ENCODE data around the gene BTBD16. TPM values are rescaled to one million over a fixed set of nuclear protein-coding genes. Genes with fewer than 3 reads are reported as not detected.

BTBD16 gene
- total RNA-seq, 1 donor, result not detected

DNA sequence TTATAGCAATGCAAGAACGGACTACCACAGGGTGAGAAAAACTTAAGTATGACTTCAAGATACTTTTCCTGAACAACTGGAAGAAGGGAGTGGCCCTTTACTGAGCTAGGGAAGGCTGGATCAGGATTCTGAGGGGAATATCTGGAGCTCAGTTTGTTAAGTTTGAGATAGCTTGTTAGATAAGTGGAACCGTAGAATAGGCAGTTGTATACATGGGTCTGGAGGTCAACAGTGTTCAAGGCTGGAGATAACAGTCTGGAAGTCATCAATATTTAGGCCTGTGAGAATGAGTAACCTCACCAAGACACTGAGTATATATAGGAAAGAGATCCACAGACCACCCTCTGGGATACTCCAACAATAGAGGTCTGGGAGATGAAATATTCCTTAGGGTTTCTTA lies 110.6 kb downstream of the BTBD16 start:
- no peak overlapping the region for H3K4me3 ChIP-seq (ENCODE audit: low read length)
- H3K27me3 ChIP-seq (ENCODE audit: insufficient read depth, low read length), result peaks cover 7% of the 10 kb centered on the region
- H3K9me3 ChIP-seq (ENCODE audit: low read depth, low read length), result no peaks in the 10 kb centered on the region
- peaks cover 6% of the 10 kb centered on the region for H3K4me1 ChIP-seq (ENCODE audit: insufficient read depth, low read length)

DNA sequence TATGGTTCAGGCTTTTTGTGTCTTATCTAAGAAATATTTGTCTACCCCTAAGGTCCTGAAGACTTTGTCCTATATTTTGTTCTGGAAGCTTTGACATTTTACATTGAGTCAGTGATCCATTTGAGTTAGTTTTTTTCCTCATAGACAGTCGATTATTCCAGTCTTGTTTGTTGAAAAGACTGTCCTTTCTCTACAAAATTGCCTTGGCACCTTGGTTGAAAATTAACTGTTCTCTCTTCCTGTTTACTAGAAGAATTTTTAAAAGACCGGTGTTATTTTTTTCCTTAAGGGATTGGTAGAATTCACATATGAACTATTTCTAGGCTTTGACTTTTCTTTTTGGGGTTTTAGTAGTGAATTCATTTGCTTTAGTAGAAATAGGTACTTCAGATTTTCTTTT lies 115.4 kb downstream of the BTBD16 start:
- Histone ChIP-seq H3K4me1 (ENCODE audit: insufficient read depth, low read length) (peaks cover 10% of the 10 kb centered on the region), H3K27me3 (ENCODE audit: insufficient read depth, low read length) (no peaks in the 10 kb centered on the region), H3K9me3 (ENCODE audit: low read depth, low read length) (no peaks in the 10 kb centered on the region), H3K4me3 (ENCODE audit: low read length) (no peak overlapping the region)

DNA sequence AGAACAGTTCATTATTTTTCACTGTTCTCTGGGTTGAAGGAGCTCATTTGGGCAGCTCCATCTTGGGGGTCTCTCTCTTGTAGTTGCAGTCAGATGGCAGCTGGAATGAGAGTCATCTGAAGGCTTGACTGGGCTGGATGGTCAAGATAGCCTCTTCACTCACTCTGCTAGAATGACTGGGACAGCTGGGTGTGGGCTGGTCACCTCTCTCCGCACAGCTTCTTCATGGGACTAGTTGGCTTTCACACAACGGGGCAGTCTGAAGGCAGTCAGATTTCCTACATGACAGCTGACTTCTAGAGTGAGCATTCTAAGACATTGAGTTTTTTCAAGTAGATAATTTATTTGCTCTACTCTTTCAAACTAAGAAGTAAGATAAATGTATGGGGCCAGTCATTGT lies 116.5 kb downstream of the BTBD16 start:
- Histone ChIP-seq H3K9me3 (ENCODE audit: low read depth, low read length) (no peaks in the 10 kb centered on the region), H3K27me3 (ENCODE audit: insufficient read depth, low read length) (no peaks in the 10 kb centered on the region), H3K4me1 (ENCODE audit: insufficient read depth, low read length) (peaks cover 7% of the 10 kb centered on the region), H3K4me3 (ENCODE audit: low read length) (no peak overlapping the region)

Other genes starting within 250 kb of the BTBD16 start
- gene PLEKHA1, start 103.4 kb downstream of the BTBD16 start, total RNA-seq, result 45.4 TPM
- not detected for gene ARMS2, start 183.4 kb downstream of the BTBD16 start, total RNA-seq
- gene HTRA1, start 190.3 kb downstream of the BTBD16 start, total RNA-seq, result 2.2 TPM